HG03135 (cell line): ENCODE measurements around the gene VPS8.

Source experiments
- ATAC-seq: cut with Tn5 transposase; IDR thresholded peaks from one replicate; pipeline ENCODE4 v1.9.1; 2021; ENCODE audit warnings: mild to moderate bottlenecking, moderate library complexity; ENCODE audit not compliant: unreplicated experiment

VPS8 gene

DNA sequence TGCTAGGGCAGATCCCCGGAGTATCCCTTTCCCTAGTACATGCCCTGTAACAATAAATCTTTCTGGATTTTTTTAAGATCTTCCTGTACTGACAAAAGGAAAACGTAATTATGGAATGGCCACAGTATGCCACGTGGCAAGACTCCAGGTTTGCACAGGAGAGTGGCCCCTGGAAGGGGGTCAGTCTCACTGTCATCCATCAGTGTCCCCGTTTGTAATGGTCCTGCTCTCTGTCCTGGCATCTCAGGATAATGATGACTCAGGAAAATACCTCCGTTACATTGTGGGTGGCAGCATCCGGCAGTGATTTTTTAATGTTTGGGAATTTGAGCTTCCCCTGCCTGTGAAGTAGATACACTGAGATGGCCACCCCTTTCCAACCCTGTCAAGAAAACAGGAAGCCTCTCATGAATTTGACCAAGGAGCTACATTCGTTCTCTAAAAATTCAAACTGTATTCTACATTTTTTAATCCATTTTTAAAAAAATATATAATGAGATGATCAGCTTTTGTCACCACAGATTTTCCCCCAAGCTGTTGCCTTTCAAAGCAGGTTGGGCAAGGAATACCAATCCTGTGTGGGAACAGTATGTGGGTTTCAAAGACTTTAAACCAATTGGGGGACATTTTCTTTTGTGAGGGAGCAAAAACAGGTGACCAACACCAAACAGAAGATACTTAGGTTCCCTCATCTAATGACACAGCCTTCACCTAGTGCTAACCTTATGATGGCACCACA, 230.5 kb downstream of the VPS8 start:
- no peak for ATAC-seq

DNA sequence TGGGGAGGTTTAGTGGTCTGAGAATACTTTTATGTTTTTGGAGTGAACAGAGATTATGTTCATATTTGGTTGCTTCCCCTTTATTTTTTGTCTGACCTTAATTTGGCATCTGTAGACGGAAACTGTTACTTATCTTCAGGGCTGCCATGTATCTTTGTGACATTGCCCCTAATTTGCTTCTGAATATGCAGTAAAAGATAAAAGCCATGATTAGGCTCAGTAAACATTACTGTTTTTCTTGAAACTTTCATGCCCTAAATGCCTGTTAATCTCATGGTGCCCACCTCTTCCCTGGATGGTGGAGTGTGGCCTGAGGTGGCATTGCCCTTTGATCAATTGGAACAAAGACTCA, 234.2 kb downstream of the VPS8 start:
- ATAC-seq: no peak

DNA sequence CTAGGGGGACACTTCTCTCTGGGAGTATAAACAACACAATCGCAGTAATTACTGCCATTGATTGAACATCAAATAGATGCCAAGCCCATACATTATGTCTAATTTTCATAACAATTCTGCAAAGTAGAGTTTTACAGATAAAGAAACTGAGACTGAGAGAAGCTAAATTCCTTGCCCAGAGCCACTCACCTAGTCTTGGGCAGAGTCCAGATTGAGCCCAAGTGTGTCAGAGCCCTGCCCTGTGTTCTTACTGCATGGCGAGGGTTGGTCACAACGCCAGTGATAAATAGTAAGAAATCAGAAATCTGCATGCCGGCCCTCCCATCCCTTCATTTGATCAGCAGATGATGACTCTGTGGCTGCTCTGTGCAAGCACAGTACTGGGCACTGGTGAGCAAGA, 234.6 kb downstream of the VPS8 start:
- ATAC-seq: no peak

- no peak for ATAC-seq
These were observed 237.7 kb downstream of the VPS8 start for GRCh38 chr3:185049710-185050109.

DNA sequence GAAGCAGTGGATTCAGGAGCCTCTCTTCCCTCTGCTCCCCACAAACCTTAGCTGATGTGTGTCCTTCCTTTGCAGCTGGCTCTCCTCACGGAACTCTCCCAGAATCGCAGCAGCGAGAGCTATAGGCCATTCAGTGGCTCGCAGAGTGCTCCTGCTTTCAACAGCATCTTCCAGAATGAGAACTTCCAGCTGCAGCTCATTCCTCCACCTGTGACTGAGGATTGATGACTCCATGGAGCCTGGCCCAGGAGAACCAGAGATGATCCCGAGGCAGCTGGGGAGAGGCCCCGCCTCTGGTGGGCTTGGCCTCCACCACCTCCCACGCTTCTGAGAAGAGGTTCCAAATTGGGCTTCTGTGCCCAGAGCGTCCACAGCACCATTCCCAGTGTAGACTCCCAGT, 239.8 kb downstream of the VPS8 start:
- no peak for ATAC-seq

GRCh38 chr3:185052631-185053030, 240.7 kb downstream of the VPS8 start:
- no peak for ATAC-seq

- ATAC-seq: no peak
These were observed 244.9 kb downstream of the VPS8 start for GRCh38 chr3:185056908-185057307.

- ATAC-seq: no peak
These were observed 245.9 kb downstream of the VPS8 start for GRCh38 chr3:185057829-185058228.

- ATAC-seq: no peak
These were observed 246.8 kb downstream of the VPS8 start for GRCh38 chr3:185058796-185059195.

DNA sequence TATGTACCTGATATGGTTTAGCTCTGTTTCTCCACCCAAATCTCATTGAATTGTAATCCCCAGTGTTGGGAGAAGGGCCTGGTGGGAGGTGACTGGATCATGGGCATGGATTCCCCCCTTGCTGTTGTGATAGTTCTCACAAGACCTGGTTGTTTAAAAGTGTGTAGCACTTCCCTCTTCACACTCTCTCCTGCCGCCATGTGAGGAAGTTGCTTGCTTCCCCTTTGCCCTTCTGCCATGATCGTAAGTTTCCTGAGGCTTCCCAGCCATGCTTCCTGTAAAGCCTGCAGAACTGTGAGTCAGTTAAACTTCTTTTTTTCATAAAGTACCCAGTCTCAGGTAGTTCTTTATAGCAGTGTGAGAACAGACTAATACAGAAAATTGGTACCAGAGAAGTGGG, 247.8 kb downstream of the VPS8 start:
- no peak for ATAC-seq

DNA sequence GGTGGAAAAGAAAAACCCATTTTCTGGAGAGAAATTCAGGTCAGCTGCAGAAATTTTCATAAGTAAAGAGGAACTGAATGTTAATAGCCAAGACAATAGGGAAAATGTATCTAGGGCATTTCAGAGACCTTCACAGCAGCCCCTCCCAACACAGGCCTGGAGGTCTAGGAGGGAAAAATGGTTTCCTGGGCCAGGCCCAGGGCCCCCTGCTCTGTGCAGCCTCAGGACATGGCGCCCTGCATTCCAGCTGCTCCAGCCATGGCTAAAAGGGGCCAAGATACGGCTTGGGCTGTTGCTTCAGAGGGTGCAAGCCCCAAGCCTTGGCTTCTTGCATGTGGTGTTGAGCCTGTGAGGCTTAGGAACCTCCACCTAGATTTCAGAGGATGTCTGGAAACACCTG, 248.7 kb downstream of the VPS8 start:
- no peak for ATAC-seq

DNA sequence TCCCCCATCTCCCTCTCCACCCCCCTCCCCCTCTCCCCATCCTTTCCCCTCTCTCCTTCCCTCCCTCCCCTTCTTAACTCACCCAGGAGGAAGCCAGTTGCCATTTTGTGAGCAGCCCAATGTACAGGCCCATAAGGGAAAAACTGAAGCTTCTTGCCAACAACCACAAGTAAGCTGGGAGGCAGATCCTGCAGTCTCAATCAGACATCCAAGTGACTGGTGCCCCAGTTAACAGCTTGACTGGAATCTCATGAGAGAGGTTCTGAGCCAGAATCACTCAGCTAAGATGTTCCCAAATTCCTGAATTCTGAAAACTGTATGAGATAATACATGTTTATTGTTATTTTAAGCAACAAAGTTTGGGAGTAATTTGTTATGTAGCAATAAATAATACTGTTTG, 250.2 kb downstream of the VPS8 start:
- no peak for ATAC-seq

- no peak for ATAC-seq
These were observed 251.5 kb downstream of the VPS8 start for GRCh38 chr3:185063431-185063830.

GRCh38 chr3:185065059-185065458, 253.1 kb downstream of the VPS8 start:
- ATAC-seq: no peak

DNA sequence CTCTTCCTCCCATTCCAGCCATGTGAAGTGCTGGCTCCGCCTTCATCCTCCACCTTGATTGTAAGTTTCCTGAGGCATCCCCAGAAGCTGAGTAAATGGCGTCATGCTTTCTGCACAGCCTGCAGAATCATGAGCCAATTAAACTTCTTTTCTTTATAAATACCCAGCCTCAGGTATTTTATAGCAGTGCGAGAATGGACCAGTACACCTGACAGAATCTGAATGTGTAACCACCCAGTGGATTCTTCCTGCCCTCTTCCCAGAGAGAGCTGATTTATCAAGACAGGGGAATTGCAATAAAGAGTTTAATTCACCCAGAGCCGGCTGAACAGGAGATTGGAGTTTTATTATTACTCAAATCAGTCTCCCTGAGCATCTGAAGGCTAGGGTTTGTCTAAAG, 254.3 kb downstream of the VPS8 start:
- no peak for ATAC-seq

DNA sequence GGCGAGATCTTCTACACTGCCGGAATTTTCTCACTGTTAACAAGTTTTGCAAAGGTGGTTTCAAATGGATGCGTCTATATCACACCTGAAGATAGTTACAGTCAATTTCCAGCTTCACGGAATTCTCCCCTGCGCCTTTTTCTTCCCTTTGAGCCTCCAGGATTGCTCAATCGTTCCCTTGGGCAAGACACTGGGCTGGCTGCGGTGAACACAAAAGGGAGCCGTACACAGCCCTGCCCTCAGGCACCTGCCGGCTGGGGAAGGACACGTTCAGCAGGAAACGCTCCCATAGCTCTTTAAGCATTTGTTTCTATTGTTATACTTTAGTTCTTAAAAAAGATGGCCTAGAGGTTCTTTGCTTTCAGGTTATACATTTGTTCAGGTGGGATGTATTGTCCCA, 255.2 kb downstream of the VPS8 start:
- no peak for ATAC-seq

- ATAC-seq: no peak
These were observed 257.4 kb downstream of the VPS8 start for GRCh38 chr3:185069037-185070030.

GRCh38 chr3:185070491-185071286, 258.7 kb downstream of the VPS8 start:
- no peak for ATAC-seq

GRCh38 chr3:185071287-185071800, 259.4 kb downstream of the VPS8 start:
- ATAC-seq: no peak

- ATAC-seq: no peak
These were observed 263.6 kb downstream of the VPS8 start for GRCh38 chr3:185075547-185075946.

GRCh38 chr3:185076219-185076618, 264.3 kb downstream of the VPS8 start:
- ATAC-seq: no peak
